Measurements from ENCODE around the gene KLHL18. TPM values are rescaled to one million over a fixed set of nuclear protein-coding genes. Genes with fewer than 3 reads are reported as not detected.
A peak's percentile ranks its signal among the peaks of the same experiment; 100 is the strongest.
"Not testable (repeated sequence)": the region's sequence is repeated elsewhere in the genome, so short reads cannot be mapped to it uniquely, and the experiment has no call there.

Gene KLHL18
- polyA plus RNA-seq (ENCODE audit: insufficient read length in 12 of 12) = 10 to 100 TPM in 11 of 12 donors, not detected in 1; 11.3 to 19.2 (median 14.0) TPM
- long read RNA-seq, donor 1, full-length matches to known transcripts = 5 of 14 reads
- long read RNA-seq, donor 1, partial matches to known transcripts = 9 of 14 reads
- long read RNA-seq, donor 1, other reads (novel, unspliced or antisense) = 0 of 14 reads
- long read RNA-seq, donor 2, full-length matches to known transcripts = 9 of 9 reads
- long read RNA-seq, donor 2, partial matches to known transcripts = 0 of 9 reads
- long read RNA-seq, donor 2, other reads (novel, unspliced or antisense) = 0 of 9 reads
- long read RNA-seq, donor 3, full-length matches to known transcripts = 3 of 12 reads
- long read RNA-seq, donor 3, partial matches to known transcripts = 9 of 12 reads
- long read RNA-seq, donor 3, other reads (novel, unspliced or antisense) = 0 of 12 reads
- long read RNA-seq, donor 4, full-length matches to known transcripts = 5 of 5 reads
- long read RNA-seq, donor 4, partial matches to known transcripts = 0 of 5 reads
- long read RNA-seq, donor 4, other reads (novel, unspliced or antisense) = 0 of 5 reads
- long read RNA-seq, donor 5, full-length matches to known transcripts = 14 of 20 reads
- long read RNA-seq, donor 5, partial matches to known transcripts = 6 of 20 reads
- long read RNA-seq, donor 5, other reads (novel, unspliced or antisense) = 0 of 20 reads
- long read RNA-seq, donor 6, full-length matches to known transcripts = 7 of 7 reads
- long read RNA-seq, donor 6, partial matches to known transcripts = 0 of 7 reads
- long read RNA-seq, donor 6, other reads (novel, unspliced or antisense) = 0 of 7 reads
- long read RNA-seq, donor 7, full-length matches to known transcripts = 5 of 5 reads
- long read RNA-seq, donor 7, partial matches to known transcripts = 0 of 5 reads
- long read RNA-seq, donor 7, other reads (novel, unspliced or antisense) = 0 of 5 reads
- long read RNA-seq, donor 8, transcript KLHL18-206 (2 exons, 375 nt) = major isoform, 5 of 10 reads
- long read RNA-seq, donor 8, partial matches to known transcripts = 5 of 10 reads
- long read RNA-seq, donor 8, other reads (novel, unspliced or antisense) = 0 of 10 reads
- long read RNA-seq, donor 9, full-length matches to known transcripts = 11 of 11 reads
- long read RNA-seq, donor 9, partial matches to known transcripts = 0 of 11 reads
- long read RNA-seq, donor 9, other reads (novel, unspliced or antisense) = 0 of 11 reads
- long read RNA-seq, donor 10, transcript KLHL18-206 (2 exons, 375 nt) = major isoform, 12 of 12 reads
- long read RNA-seq, donor 10, partial matches to known transcripts = 0 of 12 reads
- long read RNA-seq, donor 10, other reads (novel, unspliced or antisense) = 0 of 12 reads
- long read RNA-seq, donor 11, full-length matches to known transcripts = 11 of 11 reads
- long read RNA-seq, donor 11, partial matches to known transcripts = 0 of 11 reads
- long read RNA-seq, donor 11, other reads (novel, unspliced or antisense) = 0 of 11 reads

GRCh38 chr3:47282424-47283192 is at the start of gene KLHL18, which contains the start of gene KIF9:
Gene KLHL18 (plus strand): TSS chr3:47282944. CDS start chr3:47282966, 22 bp downstream.
Gene KIF9 (minus strand): TSS chr3:47282799. CDS start chr3:47277374, 5,425 bp downstream.
- DNase-seq = peak; percentile 97

GRCh38 chr3:47238017-47238416 is 44.7 kb upstream of the KLHL18 start:
- no peak for DNase-seq

GRCh38 chr3:47239929-47240328 is 42.8 kb upstream of the KLHL18 start:
- no peak for DNase-seq

- DNase-seq = no peak
Measured at GRCh38 chr3:47243419-47244147, 39.2 kb upstream of the KLHL18 start.

GRCh38 chr3:47244531-47245100 is 38.1 kb upstream of the KLHL18 start:
- no peak for DNase-seq

GRCh38 chr3:47245271-47245670 is 37.5 kb upstream of the KLHL18 start:
- no peak for DNase-seq

GRCh38 chr3:47247131-47248064 is 35.3 kb upstream of the KLHL18 start:
- DNase-seq = no peak

- DNase-seq = no peak
Measured at GRCh38 chr3:47250309-47251060, 32.3 kb upstream of the KLHL18 start.

- DNase-seq = not testable (repeated sequence)
Measured at GRCh38 chr3:47251085-47251484, 31.7 kb upstream of the KLHL18 start.

- no peak for DNase-seq
Measured at GRCh38 chr3:47251689-47252088, 31.1 kb upstream of the KLHL18 start.

- not testable (repeated sequence) for DNase-seq
Measured at GRCh38 chr3:47256331-47256730, 26.4 kb upstream of the KLHL18 start.

- DNase-seq = no peak
Measured at GRCh38 chr3:47259114-47259513, 23.6 kb upstream of the KLHL18 start.

- no peak for DNase-seq
Measured at GRCh38 chr3:47260605-47261004, 22.1 kb upstream of the KLHL18 start.

- DNase-seq = no peak
Measured at GRCh38 chr3:47261301-47261700, 21.4 kb upstream of the KLHL18 start.

GRCh38 chr3:47265008-47265407 is 17.7 kb upstream of the KLHL18 start:
- DNase-seq = no peak

- no peak for DNase-seq
Measured at GRCh38 chr3:47265725-47266428, 16.9 kb upstream of the KLHL18 start.

All from muscle of arm (tissue), 14 donors.